H1 (cell line): ENCODE measurements around the gene BCL11A. TPM values are rescaled to one million over a fixed set of nuclear protein-coding genes. Genes with fewer than 3 reads are reported as not detected.

Source experiments
- ASH2L ChIP-seq: fragments of 200-600, 300-600 bp; sonication (generic); IDR thresholded peaks from one replicate; pipeline ENCODE4 v1.7.1; 2017; ENCODE audit warnings: low read length
- ATF2 ChIP-seq: IDR thresholded peaks from 2 replicates; pipeline ENCODE4 v1.6.1; 2012; ENCODE audit warnings: low read length, inconsistent platforms
- ATF3 ChIP-seq: IDR thresholded peaks from 2 replicates; pipeline ENCODE4 v1.6.1; 2011; ENCODE audit warnings: low read depth, mild to moderate bottlenecking, low read length; ENCODE audit not compliant: insufficient read depth
- BACH1 ChIP-seq: IDR thresholded peaks from 2 replicates; pipeline ENCODE4 v1.6.1; 2012; ENCODE audit warnings: low read length, improper control_type of control experiment
- CTBP2 ChIP-seq: IDR thresholded peaks from 2 replicates; pipeline ENCODE4 v1.7.0; 2011; ENCODE audit warnings: borderline replicate concordance, mild to moderate bottlenecking, moderate library complexity, mixed read lengths, low read length; ENCODE audit not compliant: insufficient read depth, insufficient read length
- PHF8 ChIP-seq: fragments of 200-600 bp; sonication (generic); conservative IDR thresholded peaks from 2 replicates; pipeline ENCODE4 v1.7.1; 2012; ENCODE audit warnings: low read depth, mild to moderate bottlenecking, inconsistent platforms, low read length, moderate library complexity
- SIRT6 ChIP-seq: IDR thresholded peaks from one replicate; pipeline ENCODE4 v1.7.1; 2012; ENCODE audit warnings: low read length, inconsistent platforms
- SP2 ChIP-seq: IDR thresholded peaks from 2 replicates; pipeline ENCODE4 v1.6.1; 2012; ENCODE audit warnings: mild to moderate bottlenecking, low read length, inconsistent platforms
- YY1 ChIP-seq: IDR thresholded peaks from 2 replicates; pipeline ENCODE4 v1.6.1; 2011; ENCODE audit warnings: low read depth, mild to moderate bottlenecking, low read length
- polyA plus RNA-seq, 7 experiments: library from polyadenylated mRNA; depleted of rRNA in 3 of 7; stranded (reverse) in 5 of 7; unstranded in 2 of 7; fragments of >200 nt in 5 of 7; fragments of 200-250 nt in 2 of 7; gene quantifications; 1 replicate in 5 of 7; 2 replicates in 1 of 7; 4 replicates in 1 of 7; pipeline versions ENCODE4 v1.2.1 to v1.2.3, GENCODE V29; 2011 to 2013; ENCODE audit warnings: missing spikeins in 2 of 7, mixed read lengths in 2 of 7
- total RNA-seq: library from RNA; stranded (reverse); fragmentation: NEBNext Ultra II Directional; extraction: Animal tissue kit (Norgen Biotek cat#: 25700); gene quantifications from 2 replicates; pipeline ENCODE4 v1.2.1, GENCODE V29; 2021

BCL11A gene
- total and polyA plus RNA-seq, 2 of the 8 experiments (the other 6 are each of a cell fraction or from before 2014, with no cell fraction given), result 11.9 to 59.3 TPM

GRCh38 chr2:60555783-60556139 lies 2.3 kb upstream of the BCL11A start (continued):
- no peak for TF ChIP-seq PHF8
- no peak for TF ChIP-seq ASH2L
- TF ChIP-seq SP2, result no peak
- TF ChIP-seq BACH1, result no peak
- no peak for TF ChIP-seq SIRT6
- TF ChIP-seq YY1, result peak; percentile 60; the same call in 1 of the 2 replicates
- no peak for TF ChIP-seq ATF3
- 0 out of 2 replicates have a peak, but pooled peaks have one; percentile 55 for TF ChIP-seq ATF2
- TF ChIP-seq CTBP2, result peak; percentile 6
